Brain pericyte (primary cell): ENCODE results near the gene HPCAL4.
A peak's percentile ranks its signal among the peaks of the same experiment; 100 is the strongest.

Experiments used
- DNase-seq: peaks from one replicate; pipeline ENCODE4 v3.0.0-alpha.2; 2012; ENCODE audit warnings: low read depth, low spot score

Gene HPCAL4

GRCh38 chr1:39650431-39650830, 40.8 kb downstream of the HPCAL4 start:
- no peak for DNase-seq

- DNase-seq, result no peak
Measured at GRCh38 chr1:39649636-39650185, 41.5 kb downstream of the HPCAL4 start.

DNA sequence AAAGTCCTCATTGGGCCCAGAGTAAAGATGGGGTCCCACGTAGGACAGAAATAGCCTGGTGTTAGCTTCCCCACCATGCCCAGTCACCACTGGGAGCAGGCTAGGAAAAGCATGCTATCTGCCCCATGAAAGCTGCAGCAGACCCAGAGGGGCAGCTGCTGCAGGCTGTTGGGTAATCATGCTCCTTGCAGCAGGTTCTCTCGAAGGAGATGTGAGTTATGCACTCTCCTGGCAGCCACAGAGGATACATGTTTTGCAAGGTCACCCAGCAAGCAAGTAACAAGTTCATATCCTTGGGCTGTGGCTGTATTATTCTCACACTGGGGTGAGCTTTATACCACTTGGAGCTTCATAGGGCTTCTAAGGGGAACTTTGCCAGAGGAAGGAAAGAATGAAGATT, 42.7 kb downstream of the HPCAL4 start:
- no peak for DNase-seq

- DNase-seq, result no peak
Measured at GRCh38 chr1:39647247-39647646, 44.0 kb downstream of the HPCAL4 start.

DNA sequence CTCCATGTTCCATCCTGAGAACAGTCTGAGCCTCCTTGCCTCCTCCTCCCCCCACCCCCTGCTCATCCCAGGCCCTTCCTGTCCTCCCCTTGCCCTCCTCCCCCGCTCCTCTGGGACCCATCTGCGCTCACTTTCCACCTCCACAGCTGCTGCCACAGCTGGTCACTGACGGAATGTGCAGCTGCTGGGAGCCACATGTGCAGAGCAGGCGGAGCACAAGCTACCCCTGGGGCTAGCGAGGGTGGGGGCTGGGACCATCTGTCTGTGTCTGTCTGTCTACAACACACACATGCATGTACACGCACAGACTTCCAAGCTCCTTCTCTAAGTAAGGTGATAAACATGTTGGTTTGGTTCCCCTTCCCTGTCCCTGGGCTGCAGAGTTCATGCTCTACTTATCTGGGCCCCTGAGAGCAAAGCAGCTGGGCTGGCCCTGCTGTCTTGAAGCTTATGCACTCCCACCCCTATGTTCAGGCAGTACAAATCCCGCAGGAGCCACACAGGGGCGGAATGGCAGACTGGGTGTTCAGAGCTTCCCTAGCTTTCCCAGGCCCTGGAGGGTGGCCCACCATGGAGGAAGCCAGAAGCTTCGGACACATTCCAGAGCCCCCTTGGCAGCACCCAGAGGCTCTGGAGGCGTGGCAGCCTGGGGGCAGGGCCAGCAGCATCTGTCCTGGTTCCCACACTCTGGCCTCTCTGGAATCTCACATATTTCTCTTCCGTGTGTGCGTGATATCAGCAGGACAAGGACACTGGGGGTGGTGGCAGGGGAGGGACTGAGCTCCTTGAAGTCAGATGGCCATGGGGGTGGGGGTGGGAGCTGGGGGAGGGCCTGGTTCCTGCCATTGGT, 44.8 kb downstream of the HPCAL4 start:
- peak; percentile 79 for DNase-seq

DNA sequence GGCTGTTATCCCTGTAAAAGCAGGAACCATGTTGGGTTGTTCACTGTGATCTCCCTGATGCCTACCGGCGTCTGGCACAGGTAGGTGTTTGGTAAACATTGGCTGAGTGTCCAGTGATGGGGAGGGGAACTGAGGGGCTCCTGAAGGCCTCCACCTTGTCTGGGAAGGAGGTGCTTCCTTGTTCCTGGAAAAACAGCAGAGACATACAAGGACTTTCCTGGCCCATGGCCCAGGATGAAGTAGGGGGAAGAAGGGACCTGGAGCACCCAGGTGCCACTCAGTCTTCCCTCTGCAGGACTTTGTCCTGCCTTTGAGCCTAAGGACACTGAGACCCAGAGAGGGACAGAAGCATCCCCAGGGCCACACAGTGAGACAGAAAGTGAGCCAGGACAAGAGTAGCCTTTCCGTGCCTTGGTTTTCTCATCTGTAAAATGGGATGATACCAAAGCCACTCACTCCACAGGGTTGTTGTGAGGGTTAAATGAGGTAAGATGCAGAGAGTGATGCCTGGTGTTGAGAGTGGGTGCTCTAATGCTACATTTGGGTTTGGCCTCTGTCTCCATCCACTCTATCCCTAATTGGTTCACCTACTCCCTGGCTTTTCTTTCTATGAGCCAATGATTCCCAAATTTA, 45.7 kb downstream of the HPCAL4 start:
- no peak for DNase-seq

DNA sequence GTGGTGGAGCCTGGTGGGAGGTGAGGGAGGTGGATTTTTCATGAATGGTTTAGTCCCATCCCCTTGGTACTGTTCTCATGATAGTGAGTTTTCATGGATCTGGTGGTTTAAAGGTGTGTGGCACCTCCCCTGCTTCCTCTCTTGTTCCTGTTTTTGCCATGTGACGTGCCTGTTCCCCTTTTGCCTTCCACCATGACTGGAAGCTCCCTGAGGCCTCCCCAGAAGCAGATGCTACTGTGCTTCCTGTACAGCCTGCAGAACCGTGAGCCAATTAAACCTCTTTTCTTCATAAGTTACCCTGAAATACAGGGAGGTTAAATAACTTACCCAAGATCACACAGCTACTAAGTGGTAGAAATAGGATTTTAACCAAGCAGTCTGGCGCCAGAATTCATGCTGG, 47.5 kb downstream of the HPCAL4 start:
- no peak for DNase-seq

DNA sequence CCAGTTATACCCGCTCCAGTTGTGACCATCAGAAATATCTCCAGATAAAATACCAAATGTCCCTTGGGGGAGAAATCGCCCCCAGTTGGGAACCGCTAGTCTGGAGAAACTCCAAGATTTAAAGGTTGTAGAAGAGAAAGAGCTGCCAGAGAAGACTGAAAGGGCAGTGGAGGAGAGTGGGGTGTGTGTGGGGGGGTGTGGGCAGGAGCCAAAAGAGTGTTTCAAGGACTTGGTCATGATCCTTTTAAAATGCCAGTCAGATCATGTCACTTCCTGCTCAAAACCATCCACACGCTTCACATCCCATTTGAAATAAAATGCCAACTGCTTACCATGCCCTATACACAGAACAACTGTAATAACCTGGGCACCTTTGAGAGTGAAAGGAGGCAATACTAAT, 48.4 kb downstream of the HPCAL4 start:
- no peak for DNase-seq

DNA sequence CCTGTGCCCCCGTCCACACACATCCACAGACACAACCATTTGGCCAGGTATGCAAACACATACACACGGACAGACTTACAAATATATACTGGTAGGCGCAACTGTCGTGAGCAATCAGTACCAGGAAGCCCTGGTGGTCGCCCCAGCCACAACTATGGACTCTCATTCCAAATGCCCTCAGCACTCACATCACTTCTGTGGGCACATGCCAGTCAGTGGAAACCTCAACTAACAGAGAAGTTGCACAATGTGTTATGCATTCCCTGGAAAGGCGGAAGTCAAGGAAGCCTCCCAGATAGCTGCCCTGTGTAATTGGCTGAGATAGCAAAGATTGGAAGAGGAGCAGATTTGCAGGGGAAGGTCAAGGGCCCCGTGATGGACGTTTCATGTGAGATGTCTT, 50.4 kb downstream of the HPCAL4 start:
- DNase-seq, result no peak

DNA sequence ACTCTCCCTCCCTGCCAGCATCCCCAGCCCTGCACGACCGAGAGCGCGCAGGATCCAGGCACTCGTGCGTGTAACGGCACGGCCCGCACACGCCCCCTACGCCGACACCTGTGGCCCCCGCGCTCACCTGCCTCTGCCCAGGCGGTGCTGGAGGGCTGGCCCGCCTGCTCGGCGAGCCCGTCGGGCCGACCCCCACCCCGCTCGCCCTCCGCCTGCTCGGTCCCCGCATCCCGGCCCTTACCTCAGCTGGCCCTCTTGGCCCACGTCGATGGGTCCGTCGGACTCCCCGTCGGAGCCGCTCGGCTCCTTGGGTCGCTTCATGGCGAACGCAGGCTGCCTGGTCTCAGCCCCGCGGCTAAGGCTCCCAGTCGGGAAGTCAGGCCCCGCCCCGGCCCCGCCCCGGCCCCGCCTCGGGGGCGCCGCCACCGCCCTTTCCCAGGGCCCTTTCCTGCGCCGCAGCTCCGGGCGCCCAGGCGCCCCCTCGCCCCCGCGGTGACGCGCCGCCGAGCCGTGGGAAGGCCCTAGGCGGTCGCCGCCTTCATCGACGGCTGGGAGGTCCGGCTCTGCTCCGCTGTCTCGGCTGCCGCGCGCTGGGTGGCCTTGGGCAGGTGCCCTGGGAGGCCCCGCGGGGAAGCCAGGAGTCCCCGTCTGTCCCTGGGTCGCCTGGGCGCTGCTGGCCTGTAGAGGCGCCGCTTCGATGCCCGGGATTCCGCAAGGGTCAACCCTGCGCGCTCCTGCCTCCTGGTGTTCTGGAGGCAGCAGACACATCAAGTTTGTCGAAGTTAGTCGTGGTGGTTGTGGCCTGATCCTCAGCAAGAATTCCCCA, 51.7 kb downstream of the HPCAL4 start, which contains the start of gene HEYL:
Gene HEYL (minus strand): TSS at position 339 of the 826 bp plus-strand sequence. CDS start 18 bp downstream, at position 321.
- no peak for DNase-seq

GRCh38 chr1:39638965-39639304, 52.3 kb downstream of the HPCAL4 start:
- no peak for DNase-seq

GRCh38 chr1:39637361-39637760, 53.9 kb downstream of the HPCAL4 start:
- DNase-seq, result no peak

GRCh38 chr1:39635871-39636210, 55.4 kb downstream of the HPCAL4 start:
- no peak for DNase-seq

DNA sequence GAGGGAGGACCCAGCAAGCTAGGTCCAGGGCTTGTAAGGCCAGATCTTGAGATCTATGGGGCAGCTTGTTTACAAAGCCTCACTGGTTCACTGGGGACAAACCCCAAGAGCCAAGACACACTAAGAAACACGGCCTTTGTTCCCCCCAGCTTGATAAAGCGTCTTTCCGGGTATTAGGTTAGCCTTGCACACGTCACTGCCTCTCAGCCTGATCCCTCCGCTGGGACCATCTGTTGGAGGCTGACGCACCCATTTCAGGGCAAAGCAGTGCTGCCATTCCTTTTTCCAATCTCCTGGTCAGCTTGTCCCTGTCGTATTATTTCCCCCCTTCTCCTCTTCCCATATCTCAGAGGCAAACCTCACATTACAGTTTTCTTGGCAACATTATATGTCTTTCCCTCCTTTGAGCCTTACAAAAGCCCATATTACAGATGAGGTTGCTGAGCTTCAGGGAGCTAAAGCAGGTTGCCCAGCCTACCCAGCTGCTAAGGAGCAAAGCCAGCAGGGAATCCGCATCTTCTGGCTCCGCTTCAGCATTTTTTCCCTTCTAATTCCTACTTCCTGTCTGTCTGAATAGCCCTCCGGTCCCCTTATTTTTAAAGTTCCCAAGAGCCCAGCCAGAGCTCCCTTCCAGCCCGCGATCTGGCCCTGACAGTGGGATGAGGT, 55.9 kb downstream of the HPCAL4 start:
- no peak for DNase-seq

GRCh38 chr1:39633422-39633821, 57.8 kb downstream of the HPCAL4 start:
- DNase-seq, result no peak

- no peak for DNase-seq
Measured at GRCh38 chr1:39632682-39633417, 58.4 kb downstream of the HPCAL4 start.

DNA sequence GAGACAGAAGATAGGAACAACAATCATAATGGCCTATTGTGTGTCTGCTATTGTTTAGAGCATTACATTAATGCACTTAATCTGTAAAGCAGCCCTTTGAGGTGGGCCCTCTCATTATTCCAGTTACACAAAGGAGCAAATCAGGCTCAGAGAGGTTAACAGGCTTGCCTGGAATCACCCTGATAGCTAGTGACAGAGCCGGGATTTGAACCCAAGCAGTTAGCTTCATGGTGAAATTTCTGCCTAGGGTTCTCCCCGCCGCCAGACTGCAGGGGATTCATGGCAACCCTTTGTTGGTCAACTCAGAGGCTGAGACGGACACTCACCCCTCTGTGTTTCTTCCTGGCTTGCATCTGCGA, 58.9 kb downstream of the HPCAL4 start:
- DNase-seq, result no peak

GRCh38 chr1:39631361-39632322, 59.6 kb downstream of the HPCAL4 start:
- DNase-seq, result no peak

DNA sequence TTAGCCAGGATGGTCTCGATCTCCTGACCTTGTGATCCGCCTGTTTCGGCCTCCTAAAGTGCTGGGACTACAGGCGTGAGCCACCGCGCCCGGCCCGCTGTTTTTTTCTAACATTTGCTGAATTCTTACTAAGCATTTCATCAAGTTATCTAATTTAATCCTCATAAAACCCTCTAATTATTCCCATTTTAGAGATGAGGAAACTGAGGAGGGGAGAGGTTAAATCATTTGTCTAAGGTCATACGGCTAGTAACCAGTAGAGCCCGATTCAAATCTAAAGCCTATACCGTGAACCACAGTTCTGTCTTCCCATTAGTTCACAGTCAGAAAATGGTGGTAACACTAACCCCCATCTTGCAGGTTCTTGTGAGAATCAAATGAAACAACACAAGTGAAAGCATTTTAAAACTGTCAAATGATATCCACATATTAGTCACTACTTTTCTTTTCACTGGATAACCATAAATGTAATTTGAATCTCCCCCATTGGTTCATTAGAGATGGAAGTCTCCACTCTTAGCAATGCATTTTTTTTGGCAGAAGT, 62.4 kb downstream of the HPCAL4 start:
- DNase-seq, result no peak
